GM18951 (cell line): ENCODE results near the gene ELMOD2.

Experiments
- POLR2A ChIP-seq: IDR thresholded peaks from 4 replicates; pipeline ENCODE4 v1.6.1; 2011; ENCODE audit warnings: mild to moderate bottlenecking; ENCODE audit not compliant: insufficient read length, insufficient read depth; ENCODE audit errors: extremely low read depth
- in situ Hi-C: fragments of 300-500 bp; cut with MboI; formaldehyde crosslinking; loops from one replicate; pipeline ENCODE4 v1.12.0; 2022; ENCODE audit warnings: low sequenced_read_pairs, mixed read lengths, inconsistent platforms; ENCODE audit not compliant: unreplicated experiment

ELMOD2 gene

GRCh38 chr4:140603286-140603685, 79.3 kb downstream of the ELMOD2 start:
- no peak for TF ChIP-seq POLR2A
- in situ Hi-C loops: loop anchor here (25.0 kb wide), 1 partner anchor 241 kb away; the partner anchor contains the start of gene SCOC
